K562 (cell line): Measurements from ENCODE around the gene DIP2C. TPM values are rescaled to one million over a fixed set of nuclear protein-coding genes. Genes with fewer than 3 reads are reported as not detected.

ENCODE experiments used
- ATAC-seq: fragments of 200-7000 bp; cut with Tn5 transposase; 3 replicates; pipeline ENCODE4 v1.9.1; 2020; ENCODE audit warnings: moderate library complexity
- BruUV-seq: library from RNA; stranded (reverse); fragments of 400-500 nt; replicated peaks from 2 replicates; lab custom pipeline; 2021; lab: Mats Ljungman, UMichigan
- CTCF ChIA-PET: fragments of 300-600 bp; formaldehyde crosslinking; extraction: SDS; loops from one replicate; lab custom pipeline; 2021; ENCODE audit warnings: low intra/inter-chr PET ratio; lab: Yijun Ruan, JAX
- POLR2A ChIA-PET: fragments of 300-600, 350-650 bp; sonication (Branson Sonifier 250); formaldehyde crosslinking; extraction: SDS; loops from one replicate; lab custom pipeline; 2021; ENCODE audit warnings: antibody characterized with exemption, inconsistent platforms; lab: Yijun Ruan, JAX
- DNase-seq, 4 experiments: peaks; one replicate each; pipeline versions ENCODE4 v3.0.0 to v3.0.0-alpha.2; 2011 to 2018; ENCODE audit warnings: low spot score in 3 of 4, mixed read lengths in 3 of 4; ENCODE audit errors: extremely low read depth in 1 of 4
- FAIRE-seq: peaks from 2 replicates; lab custom pipeline; 2011; peaks lifted over from hg19 to GRCh38; lab: Jason Lieb, UNC
- H2AFZ ChIP-seq: 2 replicates; pipeline ENCODE4 v1.6.0; 2011; ENCODE audit warnings: low read depth, low read length, control low read depth, inconsistent platforms
- H3K27ac ChIP-seq: fragments of 200-600 bp; 3 replicates; pipeline ENCODE4 v1.8.0; 2011; ENCODE audit warnings: low read depth, mild to moderate bottlenecking, control low read depth, inconsistent platforms, low read length, moderate library complexity, mixed read lengths; ENCODE audit errors: extremely low read depth
- H3K27me3 ChIP-seq, 2 experiments: fragments of 300-600 bp in 1 of 2; 2 replicates in 1 of 2; 3 replicates in 1 of 2; pipeline versions ENCODE4 v1.6.0 to v1.8.0; 2011; ENCODE audit warnings: inconsistent platforms in 2 of 2, low read length in 2 of 2, mild to moderate bottlenecking in 1 of 2, mixed read lengths in 1 of 2, moderate library complexity in 1 of 2; ENCODE audit not compliant: control insufficient read depth in 2 of 2, insufficient read depth in 2 of 2
- H3K36me3 ChIP-seq: fragments of 300-600 bp; 3 replicates; pipeline ENCODE4 v1.8.0; 2011; ENCODE audit warnings: mild to moderate bottlenecking, low read length, inconsistent platforms; ENCODE audit not compliant: control insufficient read depth, insufficient read depth
- H3K4me1 ChIP-seq, 2 experiments: fragments of 200-600 bp in 1 of 2; replicated peaks in 1 of 2; 2 replicates in 1 of 2; 3 replicates in 1 of 2; pipeline versions ENCODE4 v1.5.1 to v1.8.0; 2011; ENCODE audit warnings: inconsistent platforms in 2 of 2, low read length in 2 of 2, mild to moderate bottlenecking in 1 of 2, mixed read lengths in 1 of 2, moderate library complexity in 1 of 2; ENCODE audit not compliant: control insufficient read depth in 2 of 2, insufficient read depth in 2 of 2
- H3K4me2 ChIP-seq: 2 replicates; pipeline ENCODE4 v1.6.1; 2011; ENCODE audit warnings: low read length, control low read depth, inconsistent platforms, mixed read lengths; ENCODE audit not compliant: insufficient read depth
- H3K4me3 ChIP-seq: fragments of 200-600 bp; sonication (generic), shearing (Covaris generic); 2 replicates; pipeline ENCODE4 v1.5.1; 2016; ENCODE audit warnings: control low read depth, inconsistent platforms
- H3K79me2 ChIP-seq: fragments of 200-600 bp; 3 replicates; pipeline ENCODE4 v1.8.0; 2011; ENCODE audit warnings: low read length, inconsistent platforms; ENCODE audit not compliant: control insufficient read depth, insufficient read depth
- H3K9ac ChIP-seq, 2 experiments: 2 replicates each; pipeline versions ENCODE4 v1.6.0 to v1.6.1; 2011; ENCODE audit warnings: low read depth in 2 of 2, low read length in 2 of 2, control low read depth in 1 of 2, inconsistent platforms in 1 of 2, mild to moderate bottlenecking in 1 of 2, mixed read lengths in 1 of 2; ENCODE audit not compliant: insufficient read depth in 1 of 2
- H3K9me1 ChIP-seq: one replicate; pipeline ENCODE4 v1.6.0; 2011; ENCODE audit warnings: inconsistent platforms, mild to moderate bottlenecking, low read length, moderate library complexity; ENCODE audit not compliant: control insufficient read depth, insufficient read depth
- H3K9me3 ChIP-seq: replicated peaks from 2 replicates; pipeline ENCODE4 v1.5.1; 2011; ENCODE audit warnings: low read depth, low read length, inconsistent platforms; ENCODE audit not compliant: control insufficient read depth, insufficient read depth
- H4K20me1 ChIP-seq: replicated peaks from 2 replicates; pipeline ENCODE4 v1.6.1; 2011; ENCODE audit warnings: low read length, inconsistent platforms, mixed read lengths; ENCODE audit not compliant: control insufficient read depth, insufficient read depth
- ARID1B ChIP-seq: fragments of 450-650 bp; IDR thresholded peaks from 2 replicates; pipeline ENCODE4 v1.6.1; 2016; ENCODE audit warnings: antibody characterized with exemption, mild to moderate bottlenecking, inconsistent platforms
- CCAR2 ChIP-seq: fragments of 200-400 bp; formaldehyde crosslinking; IDR thresholded peaks from 2 replicates; pipeline ENCODE4 v1.6.1; 2017; ENCODE audit warnings: mild to moderate bottlenecking, low read depth, low read length
- EHMT2 ChIP-seq: fragments of 450-650 bp; IDR thresholded peaks from 2 replicates; pipeline ENCODE4 v1.6.1; 2018; ENCODE audit warnings: antibody characterized with exemption
- IFI16 ChIP-seq: fragments of 250-450 bp; sonication (Bioruptor Pico); IDR thresholded peaks from 2 replicates; pipeline ENCODE4 v2.1.2; 2022; ENCODE audit warnings: mild to moderate bottlenecking, inconsistent platforms
- MYC ChIP-seq, 2 experiments: fragments of 250-450 bp in 1 of 2; sonication (Bioruptor Pico) in 1 of 2; IDR thresholded peaks; 2 replicates each; pipeline versions ENCODE4 v1.5.1 to v1.6.1; 2012 to 2021; ENCODE audit warnings: low read depth in 2 of 2, borderline replicate concordance in 1 of 2, improper control_type of control experiment in 1 of 2, low read length in 1 of 2, mild to moderate bottlenecking in 1 of 2, moderate library complexity in 1 of 2
- MYNN ChIP-seq, 2 experiments: sonication (generic); formaldehyde crosslinking in 1 of 2; IDR thresholded peaks; 2 replicates each; pipeline versions ENCODE4 v1.5.0 to v1.6.1; 2016 to 2020; ENCODE audit warnings: antibody characterized with exemption in 1 of 2, missing genetic modification reagents in 1 of 2
- NFIC ChIP-seq: fragments of 450-650 bp; IDR thresholded peaks from 2 replicates; pipeline ENCODE4 v1.6.1; 2017; ENCODE audit warnings: mild to moderate bottlenecking, inconsistent platforms
- NFIX ChIP-seq: fragments of 250-450 bp; sonication (Bioruptor Pico); IDR thresholded peaks from 2 replicates; pipeline ENCODE4 v1.4.0; 2020; ENCODE audit warnings: low read depth, mild to moderate bottlenecking, moderate library complexity
- POLR2G ChIP-seq: fragments of 200-400 bp; formaldehyde crosslinking; IDR thresholded peaks from 2 replicates; pipeline ENCODE4 v1.6.1; 2017; ENCODE audit warnings: low read depth, mild to moderate bottlenecking, antibody characterized with exemption, low read length, moderate library complexity
- SETDB1 ChIP-seq: IDR thresholded peaks from one replicate; pipeline ENCODE4 v1.6.1; 2012; ENCODE audit warnings: low read length, control low read depth, inconsistent platforms
- SMAD2 ChIP-seq: fragments of 150-350 bp; IDR thresholded peaks from 2 replicates; pipeline ENCODE4 v1.6.1; 2014; ENCODE audit warnings: low read depth, mild to moderate bottlenecking, low read length
- ZBTB1 ChIP-seq: sonication (generic); formaldehyde crosslinking; IDR thresholded peaks from 2 replicates; pipeline ENCODE4 v1.8.1; 2023; ENCODE audit warnings: missing genetic modification reagents, low read depth, mild to moderate bottlenecking, borderline replicate concordance
- WGBS: fragments of 100-300 bp; shearing (Covaris generic); methylation state at CpG from one replicate; pipeline ENCODE4 v1.1.6; 2016; ENCODE audit warnings: low coverage, mixed read lengths; ENCODE audit not compliant: insufficient coverage; ENCODE audit errors: missing lambda C conversion rate; 5-methylcytosine and 5-hydroxymethylcytosine counted together
- in situ Hi-C: fragments of 300-500 bp; cut with MboI; formaldehyde crosslinking; loops from 4 replicates; pipeline ENCODE4 v1.15.0; 2018; ENCODE audit warnings: inconsistent platforms, mixed read lengths
- intact Hi-C: fragments of 100-400 bp; cut with micrococcal nuclease; formaldehyde crosslinking; loops from 2 replicates; pipeline ENCODE4 v1.14.2; 2022
- polyA plus RNA-seq, 8 experiments: library from polyadenylated mRNA; depleted of rRNA in 4 of 8; stranded (reverse) in 5 of 8; unstranded in 3 of 8; fragments of >200 nt; fragmentation: Nextera tagmentation in 2 of 8; fragmentation: Illumina TruSeq in 1 of 8; extraction: Ambion mirVana in 2 of 8; extraction: Trizol in 1 of 8; gene quantifications; 2 replicates each; pipeline versions ENCODE4 v1.2.1 to v1.2.3, GENCODE V29; 2011 to 2014; ENCODE audit warnings: inconsistent platforms in 1 of 8, missing spikeins in 1 of 8
- total RNA-seq, 7 experiments: library from RNA; depleted of rRNA in 6 of 7; stranded (reverse); fragments of >200 nt in 6 of 7; fragmentation: Illumina TruSeq in 2 of 7; extraction: Trizol in 2 of 7; gene quantifications; 2 replicates each; pipeline versions ENCODE4 v1.2.1 to v1.2.3, GENCODE V29; 2011 to 2021; ENCODE audit warnings: low replicate concordance in 1 of 7

Gene DIP2C
- total and polyA plus RNA-seq, 9 of the 15 experiments (the other 6 are each of a cell fraction or from before 2014, with no cell fraction given) = 0.01 TPM; not detected in 8

GRCh38 chr10:662686-663465, 26.6 kb downstream of the DIP2C start:
- 2% methylated on average over 11 of the region's 11 CpGs for WGBS
- CTCF ChIA-PET = no interaction called here
- no peak for TF ChIP-seq SETDB1
- TF ChIP-seq ARID1B = no peak
- no peak for TF ChIP-seq SMAD2
- TF ChIP-seq POLR2G = no peak
- TF ChIP-seq ZBTB1 (CRISPR knock-in tag) = no peak
- TF ChIP-seq NFIC = no peak
- no peak for TF ChIP-seq CCAR2
- no peak for TF ChIP-seq MYNN (IDR thresholded peaks at IDR 0.05)
- no peak for TF ChIP-seq MYNN (CRISPR knock-in tag; IDR thresholded peaks at IDR 0.05)
- TF ChIP-seq EHMT2 = no peak
- no peak for TF ChIP-seq NFIX (CRISPR knock-in tag)
- no peak for TF ChIP-seq MYC (IDR thresholded peaks at IDR 0.05; ENCODE audit: low read depth, low read length)
- TF ChIP-seq MYC (CRISPR knock-in tag; IDR thresholded peaks at IDR 0.05; ENCODE audit: borderline replicate concordance, low read depth) = no peak
- TF ChIP-seq IFI16 (CRISPR knock-in tag) = no peak

More at GRCh38 chr10:662686-663465, 26.6 kb downstream of the DIP2C start:
- Histone ChIP-seq H4K20me1 (peaks cover 5% of the 10 kb centered on the region; the same call in 1 of the 2 replicates), H3K27ac (no peak overlapping the region), H3K4me1 (no peaks in the 10 kb centered on the region), H3K9me3 (peaks cover 6% of the 10 kb centered on the region; the same call in 1 of the 2 replicates), H3K4me2 (no peak overlapping the region), H3K4me3 (no peak overlapping the region), H3K79me2 (no peaks in the 10 kb centered on the region), H3K9ac (no peak overlapping the region), H2AFZ (no peak overlapping the region), H3K27me3 (peaks cover 23 to 49% of the 10 kb centered on the region in 2 experiments; a peak in 4 of 5 replicates), H3K9me1 (no peaks in the 10 kb centered on the region), H3K36me3 (no peaks in the 10 kb centered on the region)
- POLR2A ChIA-PET = interaction anchor here (0.6 kb wide), 1 partner anchor 10 kb away, joined by 3 read pairs; no protein-coding TSS in a partner anchor
- in situ Hi-C loops (no loop called here), intact Hi-C loops (no loop called here)
- FAIRE-seq = no peak
- DNase-seq = no peak
- BruUV-seq = no TSS peak
- no peak for ATAC-seq
